Activated CD8-positive, alpha-beta T cell treated with anti-CD3 and anti-CD28 coated beads, Interleukin-2, amount 10 ng/mL, durations not matched to agents 7 days and 5 days (primary cell): ENCODE data around the gene OLIG1. TPM values are rescaled to one million over a fixed set of nuclear protein-coding genes. Genes with fewer than 3 reads are reported as not detected.

Experiments
- ATAC-seq: fragments of 150-1000 bp; cut with Tn5 transposase; one replicate; pipeline ENCODE4 v1.10.0; 2021; ENCODE audit warnings: moderate library complexity
- CTCF ChIA-PET: fragments of 350-600 bp; sonication (Branson Sonifier 250); formaldehyde crosslinking; loops from one replicate; lab custom pipeline; 2021; ENCODE audit warnings: antibody characterized with exemption; lab: Charles Lee
- POLR2A ChIA-PET: fragments of 350-600 bp; sonication (Branson Sonifier 250); formaldehyde crosslinking; loops from one replicate; lab custom pipeline; 2021; ENCODE audit warnings: antibody characterized with exemption; lab: Charles Lee
- DNase-seq: peaks from one replicate; pipeline ENCODE4 v3.0.0-alpha.2; 2020
- H3K27ac Mint-ChIP-seq: one replicate; pipeline ENCODE4 v1.8.0; 2021; ENCODE audit warnings: mild to moderate bottlenecking, mixed read lengths
- H3K27me3 Mint-ChIP-seq: one replicate; pipeline ENCODE4 v1.8.0; 2021; ENCODE audit warnings: low read depth, mixed read lengths
- H3K36me3 Mint-ChIP-seq: one replicate; pipeline ENCODE4 v1.8.0; 2021; ENCODE audit warnings: low read depth, mixed read lengths
- H3K4me1 Mint-ChIP-seq: one replicate; pipeline ENCODE4 v1.8.0; 2021; ENCODE audit warnings: low read depth, mixed read lengths
- H3K4me3 Mint-ChIP-seq: one replicate; pipeline ENCODE4 v1.8.0; 2021; ENCODE audit warnings: mild to moderate bottlenecking, mixed read lengths
- H3K9me3 Mint-ChIP-seq: one replicate; pipeline ENCODE4 v1.8.0; 2022; ENCODE audit warnings: mixed read lengths; ENCODE audit not compliant: insufficient read depth
- total RNA-seq, 2 experiments: library from RNA; stranded (reverse); gene quantifications; one replicate each; pipeline ENCODE4 v1.2.3, GENCODE V29; 2021

Gene OLIG1
- total RNA-seq, 2 experiments from 2014 or later, result not detected

DNA sequence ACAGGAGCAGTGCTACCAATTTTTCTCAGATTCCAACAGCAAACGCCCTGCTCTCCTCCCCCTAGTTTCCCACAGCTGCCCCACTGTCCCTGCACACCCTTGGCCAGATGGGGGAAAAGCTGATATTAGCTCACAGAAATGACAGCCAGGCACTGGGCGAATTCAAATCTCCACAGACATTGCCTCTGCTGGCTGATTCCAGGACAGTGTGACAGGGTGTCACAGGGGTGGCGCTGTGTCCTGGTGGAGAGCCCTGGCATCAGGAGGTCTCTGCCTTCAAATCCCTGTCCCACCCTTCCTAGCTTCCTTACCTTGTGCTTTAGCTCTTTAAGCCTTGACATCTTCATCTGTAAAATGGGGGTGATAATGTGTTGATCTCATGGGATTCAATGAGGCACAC is 10.4 kb downstream of the OLIG1 start:
- Mint-ChIP-seq H3K9me3 (no peaks in the 10 kb centered on the region), H3K4me1 (peaks cover 24% of the 10 kb centered on the region), H3K27ac (no peak overlapping the region), H3K4me3 (no peak overlapping the region), H3K27me3 (peaks cover 33% of the 10 kb centered on the region), H3K36me3 (no peaks in the 10 kb centered on the region)
- ChIA-PET CTCF (interaction anchor here (0.6 to 1.5 kb wide), 3 partner anchors 48 to 117 kb away, joined by 3 to 4 read pairs (median 4); no protein-coding TSS in a partner anchor), POLR2A (no interaction called here)
- ATAC-seq (no peak), DNase-seq (no peak)

DNA sequence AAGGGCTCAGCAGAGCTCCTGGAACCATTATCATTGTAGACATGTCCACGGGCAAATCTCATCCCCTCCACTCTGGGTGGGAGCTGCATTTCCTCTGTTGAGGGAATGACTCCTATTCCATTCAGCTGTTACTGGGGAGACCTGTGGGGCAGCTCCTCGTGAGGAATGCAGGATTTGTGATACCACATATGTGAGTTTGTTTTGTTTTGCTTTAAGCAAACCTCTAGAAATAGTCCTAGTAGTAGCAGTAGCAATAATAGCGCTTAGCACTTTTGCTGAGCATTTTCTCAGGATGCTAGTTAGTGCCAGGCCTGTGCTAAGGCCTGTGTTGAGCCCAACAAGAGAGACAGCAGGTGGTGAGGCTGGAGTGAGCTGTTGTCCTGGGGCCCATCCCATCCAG is 10.8 kb downstream of the OLIG1 start:
- no peak for ATAC-seq
- Mint-ChIP-seq H3K36me3 (no peaks in the 10 kb centered on the region), H3K4me1 (peaks cover 24% of the 10 kb centered on the region), H3K9me3 (no peaks in the 10 kb centered on the region), H3K27me3 (peaks cover 31% of the 10 kb centered on the region), H3K4me3 (no peak overlapping the region), H3K27ac (no peak overlapping the region)
- POLR2A ChIA-PET, result no interaction called here
- DNase-seq, result no peak
- CTCF ChIA-PET, result interaction anchor here (0.6 to 1.1 kb wide), 2 partner anchors 115 to 116 kb away, joined by 3 to 4 read pairs; no protein-coding TSS in a partner anchor

DNA sequence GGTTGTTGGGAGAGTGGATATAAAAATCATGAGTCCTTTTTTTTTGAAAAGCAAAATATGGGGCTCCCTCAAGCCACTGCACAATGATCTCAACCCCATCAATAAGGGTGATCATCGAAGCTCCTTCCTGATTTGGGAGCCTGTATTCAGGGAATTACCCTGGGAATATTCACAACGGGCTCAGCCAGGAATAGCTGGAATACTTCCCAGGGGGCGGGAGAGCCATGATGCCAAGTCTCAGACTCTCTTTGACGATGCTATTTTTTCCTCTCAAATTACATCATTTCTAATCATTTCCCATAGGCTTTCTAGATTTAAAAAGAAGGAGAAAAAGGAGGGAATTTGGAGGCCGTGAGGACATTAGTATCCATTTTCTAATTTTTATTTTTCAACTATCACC is 18.4 kb downstream of the OLIG1 start:
- Mint-ChIP-seq H3K27me3 (peaks cover 22% of the 10 kb centered on the region), H3K36me3 (no peaks in the 10 kb centered on the region), H3K4me3 (no peak overlapping the region), H3K4me1 (no peaks in the 10 kb centered on the region), H3K27ac (no peak overlapping the region), H3K9me3 (no peaks in the 10 kb centered on the region)
- ChIA-PET POLR2A (no interaction called here), CTCF (interaction anchor here (1.1 kb wide), 1 partner anchor 16 kb away, joined by 3 read pairs; no protein-coding TSS in a partner anchor)
- ATAC-seq (no peak), DNase-seq (no peak)

DNA sequence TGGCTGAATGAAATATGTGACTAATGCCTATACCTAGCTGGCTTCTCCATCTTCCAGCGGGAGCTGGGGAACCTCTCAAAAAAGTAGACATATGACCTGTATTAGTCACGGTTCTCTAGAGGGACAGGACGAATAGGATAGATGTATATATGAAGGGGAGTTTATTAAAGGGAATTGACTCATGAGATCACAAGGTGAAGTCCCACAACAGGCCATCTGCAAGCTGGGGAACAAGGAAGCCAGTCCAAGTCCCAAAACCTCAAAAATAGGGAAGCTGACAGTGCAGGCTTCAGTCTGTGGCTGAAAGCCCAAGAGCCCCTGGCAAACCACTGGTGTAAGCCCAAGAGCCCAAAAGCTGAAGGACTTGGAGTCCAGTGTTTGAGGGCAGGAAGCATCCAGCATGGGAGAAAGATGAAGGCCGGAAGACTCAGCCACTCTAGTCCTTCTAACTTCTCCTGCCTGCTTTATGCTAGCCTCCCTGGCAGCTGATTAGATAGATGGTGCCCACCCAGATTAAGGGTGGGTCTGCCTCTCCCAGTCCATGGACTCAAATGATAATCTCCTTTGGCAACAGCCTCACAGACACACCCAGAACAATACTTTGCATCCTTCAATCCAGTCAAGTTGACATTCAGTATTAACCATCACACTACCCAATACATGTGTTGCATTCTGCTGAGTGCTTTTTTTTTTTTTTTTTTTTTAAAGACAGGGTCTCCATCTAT is 19.6 kb downstream of the OLIG1 start:
- no peaks in the 10 kb centered on the region for H3K36me3 Mint-ChIP-seq
- CTCF ChIA-PET, result no interaction called here
- no peaks in the 10 kb centered on the region for H3K4me1 Mint-ChIP-seq
- ATAC-seq (no peak), DNase-seq (no peak)
- H3K9me3 Mint-ChIP-seq, result no peaks in the 10 kb centered on the region
- no peak overlapping the region for H3K4me3 Mint-ChIP-seq
- POLR2A ChIA-PET, result interaction anchor here (0.6 kb wide), 1 partner anchor 135 kb away, joined by 3 read pairs; no protein-coding TSS in a partner anchor
- no peak overlapping the region for H3K27ac Mint-ChIP-seq
- peaks cover 21% of the 10 kb centered on the region for H3K27me3 Mint-ChIP-seq

DNA sequence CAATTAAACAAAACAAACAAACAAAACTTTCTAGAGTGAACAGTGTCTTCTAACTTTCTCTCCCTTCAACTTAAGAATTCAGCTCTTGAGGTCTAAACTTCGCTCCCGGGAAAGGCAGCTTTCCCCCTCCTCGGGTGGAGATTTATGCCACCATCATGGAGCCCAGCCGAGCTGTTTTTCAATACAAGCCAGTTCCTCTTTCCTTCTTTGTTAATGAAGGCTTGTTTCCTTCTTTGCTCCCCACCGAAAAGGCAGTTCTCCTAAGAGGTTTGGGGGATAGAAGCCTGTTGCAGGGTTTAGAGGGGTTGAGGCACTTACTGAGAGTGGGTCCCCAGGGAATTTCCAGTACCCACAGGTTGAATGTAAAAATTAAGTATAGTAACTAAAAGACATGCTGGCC is 26.5 kb downstream of the OLIG1 start:
- ChIA-PET POLR2A (interaction anchor here (0.6 kb wide), 1 partner anchor 9 kb away, joined by 3 read pairs; no protein-coding TSS in a partner anchor), CTCF (no interaction called here)
- DNase-seq (no peak), ATAC-seq (no peak)
- Mint-ChIP-seq H3K27ac (no peak overlapping the region), H3K4me1 (no peaks in the 10 kb centered on the region), H3K36me3 (no peaks in the 10 kb centered on the region), H3K4me3 (no peak overlapping the region), H3K9me3 (no peaks in the 10 kb centered on the region), H3K27me3 (peaks cover 10% of the 10 kb centered on the region)

DNA sequence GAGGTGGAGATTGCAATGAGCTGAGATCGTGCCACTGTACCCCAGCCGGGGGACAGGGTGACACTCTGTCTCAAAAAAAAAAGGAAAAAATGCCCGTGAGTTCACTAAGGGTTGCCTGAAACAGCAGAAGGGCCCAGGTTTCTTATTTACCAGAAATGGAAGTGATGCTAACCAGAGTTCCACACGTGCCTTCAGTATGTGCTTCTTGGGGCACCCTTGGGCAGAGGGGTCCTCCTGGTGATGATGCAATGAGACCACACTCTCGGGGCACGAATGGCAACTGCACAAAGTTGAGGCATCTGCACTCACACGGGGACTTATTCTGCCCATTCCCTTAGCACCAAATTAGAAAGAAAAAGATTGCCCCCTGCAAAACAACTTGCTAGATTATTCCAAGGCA is 29.2 kb downstream of the OLIG1 start:
- Mint-ChIP-seq H3K4me3 (no peak overlapping the region), H3K27ac (no peak overlapping the region), H3K9me3 (no peaks in the 10 kb centered on the region), H3K4me1 (no peaks in the 10 kb centered on the region), H3K36me3 (no peaks in the 10 kb centered on the region), H3K27me3 (peaks cover 7% of the 10 kb centered on the region)
- ChIA-PET POLR2A (no interaction called here), CTCF (no interaction called here)
- no peak for ATAC-seq
- DNase-seq, result no peak

DNA sequence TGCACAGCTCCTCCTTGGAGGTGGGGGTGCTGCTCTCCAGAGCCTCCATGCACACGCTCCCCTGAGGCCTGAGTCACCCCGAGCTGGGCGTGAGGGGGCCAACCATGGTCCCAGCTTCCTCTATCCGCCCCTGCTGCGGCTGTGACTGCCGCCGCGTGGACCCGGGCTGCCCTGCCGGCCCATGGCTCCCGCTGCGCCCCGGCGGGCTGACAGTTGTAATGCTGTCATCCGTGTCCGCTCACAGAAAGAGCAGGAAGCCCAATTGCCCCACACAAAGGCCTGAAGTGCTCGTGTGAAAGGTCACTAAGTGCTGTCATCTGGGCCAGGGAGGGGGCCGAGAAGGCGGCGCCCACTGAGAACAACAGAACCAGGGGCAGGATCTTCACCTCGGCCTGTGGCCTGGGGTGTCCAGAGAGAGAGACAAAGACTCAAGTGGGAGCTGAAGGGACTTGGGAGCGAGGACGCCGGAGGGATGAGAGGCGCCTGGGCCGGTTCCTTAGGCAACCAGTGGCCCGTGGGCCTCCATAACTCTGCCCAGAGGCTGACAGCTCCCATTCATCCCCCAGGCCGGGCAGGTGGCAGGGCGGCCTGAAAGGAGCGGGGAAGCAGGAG is 31.5 kb downstream of the OLIG1 start:
- Mint-ChIP-seq H3K27ac (no peak overlapping the region), H3K4me1 (no peaks in the 10 kb centered on the region), H3K4me3 (no peak overlapping the region), H3K9me3 (no peaks in the 10 kb centered on the region), H3K27me3 (peaks cover 6% of the 10 kb centered on the region), H3K36me3 (no peaks in the 10 kb centered on the region)
- ChIA-PET POLR2A (interaction anchor here (0.6 kb wide), 1 partner anchor 298 kb away, joined by 4 read pairs; no protein-coding TSS in a partner anchor), CTCF (no interaction called here)
- ATAC-seq (no peak), DNase-seq (no peak)

DNA sequence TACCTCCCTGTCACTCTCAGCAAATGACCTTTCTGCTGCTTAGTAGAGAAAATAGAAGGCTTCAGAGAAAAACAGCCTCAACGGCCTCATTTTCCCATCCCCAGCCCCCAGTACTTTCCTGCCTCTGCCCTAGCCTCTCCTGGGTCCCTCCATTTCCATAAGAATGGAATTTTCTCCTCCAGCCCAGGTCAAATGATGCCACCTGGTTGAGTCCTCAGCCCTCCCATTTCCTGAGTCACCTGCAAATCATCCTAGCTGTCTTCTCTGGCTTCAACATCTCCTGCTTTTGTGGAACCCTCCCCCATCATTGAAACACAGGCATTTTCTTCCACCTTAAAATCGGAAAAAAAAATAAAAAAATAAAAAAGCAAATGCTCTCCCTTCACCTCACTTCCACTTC is 35.1 kb downstream of the OLIG1 start:
- ChIA-PET CTCF (no interaction called here), POLR2A (interaction anchor here (0.6 kb wide), 1 partner anchor 8 kb away, joined by 3 read pairs; no protein-coding TSS in a partner anchor)
- Mint-ChIP-seq H3K27me3 (peaks cover 25% of the 10 kb centered on the region), H3K4me3 (no peak overlapping the region), H3K27ac (no peak overlapping the region), H3K9me3 (no peaks in the 10 kb centered on the region), H3K4me1 (no peaks in the 10 kb centered on the region), H3K36me3 (no peaks in the 10 kb centered on the region)
- DNase-seq, result no peak
- ATAC-seq, result no peak

DNA sequence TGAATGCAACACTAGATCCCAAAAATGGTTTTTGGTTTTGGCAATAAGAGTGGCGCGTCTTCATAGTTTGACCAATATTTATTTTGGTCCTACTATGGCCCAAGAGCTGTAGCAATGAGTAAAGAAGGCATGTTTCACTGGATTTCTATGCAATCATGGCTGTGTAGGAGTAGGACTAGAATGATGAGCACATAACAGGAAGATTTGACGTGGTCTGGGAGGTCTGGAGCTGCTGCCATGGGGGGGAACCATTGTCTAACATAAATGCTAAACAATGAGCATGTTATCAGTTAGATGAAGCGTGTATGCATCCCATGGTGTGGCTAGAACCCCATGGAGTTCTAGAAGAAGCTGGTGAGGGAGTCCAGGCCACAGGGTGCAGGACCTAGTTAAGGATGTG is 38.3 kb downstream of the OLIG1 start:
- Mint-ChIP-seq H3K4me3 (no peak overlapping the region), H3K9me3 (no peaks in the 10 kb centered on the region), H3K36me3 (no peaks in the 10 kb centered on the region), H3K27ac (no peak overlapping the region), H3K27me3 (peaks cover 42% of the 10 kb centered on the region), H3K4me1 (no peaks in the 10 kb centered on the region)
- ChIA-PET CTCF (interaction anchor here (1.0 kb wide), 1 partner anchor 19 kb away, joined by 3 read pairs; no protein-coding TSS in a partner anchor), POLR2A (no interaction called here)
- DNase-seq (no peak), ATAC-seq (no peak)

DNA sequence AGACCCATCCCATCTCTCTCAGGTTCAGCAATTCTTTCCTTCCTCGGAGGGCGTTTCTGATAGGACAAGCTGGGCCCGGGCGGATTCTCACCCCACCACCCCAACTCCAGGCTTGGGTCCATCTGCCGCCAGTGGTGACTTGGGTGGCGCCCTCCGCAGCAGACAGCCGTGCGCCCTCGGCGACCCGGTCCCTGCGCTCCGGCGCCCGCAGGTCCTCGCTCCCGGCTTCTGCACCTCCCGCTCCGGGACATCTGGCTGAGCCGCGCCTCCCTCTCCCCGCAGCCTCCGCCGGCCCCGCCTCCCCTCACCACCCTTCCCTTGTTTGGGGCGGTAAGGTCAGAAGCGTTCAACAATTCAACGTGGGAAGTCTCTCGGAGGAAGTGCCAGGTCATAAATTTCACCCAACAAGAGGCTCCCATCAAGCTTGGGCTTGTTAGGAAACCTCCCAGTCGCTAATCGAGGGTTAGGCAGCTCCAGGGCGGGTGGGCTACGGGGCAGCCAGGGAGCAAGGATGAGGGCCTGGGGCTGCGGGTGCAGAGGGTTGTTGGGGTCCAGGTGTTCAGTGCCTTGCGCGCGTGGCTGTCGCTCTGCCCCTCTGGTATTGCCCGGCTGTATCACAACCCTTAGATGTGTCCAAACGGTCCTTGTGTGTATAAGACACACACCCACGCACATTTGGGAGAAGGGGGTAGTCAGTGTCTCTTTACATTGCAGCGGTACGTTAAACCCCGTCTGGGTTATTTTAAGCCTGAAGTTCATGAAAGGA is 39.8 kb downstream of the OLIG1 start:
- peaks cover 45% of the 10 kb centered on the region for H3K27me3 Mint-ChIP-seq
- no peak for ATAC-seq
- ChIA-PET CTCF (interaction anchor here (1.2 kb wide), 1 partner anchor 87 kb away, joined by 3 read pairs; no protein-coding TSS in a partner anchor), POLR2A (interaction anchor here (0.6 kb wide), 1 partner anchor 14 kb away, joined by 3 read pairs; no protein-coding TSS in a partner anchor)
- no peak overlapping the region for H3K27ac Mint-ChIP-seq
- H3K4me3 Mint-ChIP-seq, result no peak overlapping the region
- H3K36me3 Mint-ChIP-seq, result no peaks in the 10 kb centered on the region
- no peak for DNase-seq
- H3K9me3 Mint-ChIP-seq, result no peaks in the 10 kb centered on the region
- H3K4me1 Mint-ChIP-seq, result no peaks in the 10 kb centered on the region

DNA sequence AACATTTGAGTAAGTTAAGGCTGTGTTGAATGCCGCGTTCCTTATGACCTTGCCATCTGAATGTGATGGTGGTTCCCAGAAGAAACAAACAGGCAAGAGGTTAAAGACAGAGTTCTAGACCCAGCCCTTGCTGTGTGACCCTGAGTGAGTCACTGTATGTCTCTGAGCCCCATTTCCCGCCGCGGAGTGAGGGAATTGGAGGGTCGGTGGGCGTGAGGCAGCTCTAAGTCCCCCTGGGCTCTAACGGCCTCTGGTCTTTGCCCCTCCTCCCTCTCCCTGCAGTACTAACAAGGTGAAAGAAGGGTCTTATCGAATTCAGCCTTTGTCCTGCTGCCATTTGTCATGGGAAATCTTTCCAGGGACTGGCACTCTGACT is 40.4 kb downstream of the OLIG1 start:
- no peak overlapping the region for H3K4me3 Mint-ChIP-seq
- H3K36me3 Mint-ChIP-seq, result no peaks in the 10 kb centered on the region
- H3K4me1 Mint-ChIP-seq, result no peaks in the 10 kb centered on the region
- ChIA-PET CTCF (interaction anchor here (1.0 kb wide), 1 partner anchor 87 kb away, joined by 3 read pairs; no protein-coding TSS in a partner anchor), POLR2A (no interaction called here)
- DNase-seq (no peak), ATAC-seq (no peak)
- no peaks in the 10 kb centered on the region for H3K9me3 Mint-ChIP-seq
- H3K27ac Mint-ChIP-seq, result no peak overlapping the region
- H3K27me3 Mint-ChIP-seq, result peaks cover 45% of the 10 kb centered on the region
